HG03045 (cell line): Measurements from ENCODE around the gene GCN1.

Experiments
- ATAC-seq: cut with Tn5 transposase; IDR thresholded peaks from one replicate; pipeline ENCODE4 v1.9.1; 2021; ENCODE audit warnings: mild to moderate bottlenecking, moderate library complexity; ENCODE audit not compliant: unreplicated experiment

GCN1 gene

DNA sequence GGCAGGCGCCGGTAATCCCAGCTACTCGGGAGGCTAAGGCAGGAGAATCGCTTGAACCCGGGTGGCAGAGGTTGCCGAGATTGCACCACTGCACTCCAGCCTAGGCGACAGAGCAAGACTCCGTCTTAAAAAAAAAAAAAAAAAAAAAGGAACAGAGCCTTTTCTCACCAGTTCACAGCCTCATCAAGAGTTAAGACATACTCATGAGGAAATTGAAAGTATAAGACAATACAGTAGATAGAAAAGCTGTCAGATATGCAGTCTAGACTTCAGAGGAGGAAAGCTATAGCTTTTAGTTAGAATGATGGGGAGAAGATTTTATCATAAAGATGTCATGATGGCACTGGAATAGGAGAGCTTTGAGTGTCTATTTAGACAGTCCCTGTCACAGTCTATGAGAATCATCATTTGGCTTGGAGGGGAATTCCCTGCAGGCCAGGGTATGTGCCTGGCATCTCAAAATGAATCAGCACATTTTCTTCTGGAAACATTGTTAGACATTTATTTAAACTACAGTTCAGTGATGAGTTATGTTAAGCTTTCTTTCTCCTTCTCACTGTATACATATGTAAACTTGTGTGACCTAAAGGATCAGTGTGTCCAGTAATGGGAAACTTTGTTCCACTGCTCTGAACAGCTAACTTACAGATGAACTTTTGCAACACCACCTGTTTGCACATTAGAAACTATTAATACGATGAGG is 75.1 kb downstream of the GCN1 start:
- peak; percentile 17 for ATAC-seq

GRCh38 chr12:120118321-120119061 is 76.0 kb downstream of the GCN1 start:
- ATAC-seq = no peak

- ATAC-seq = no peak
These were observed 76.6 kb downstream of the GCN1 start for GRCh38 chr12:120117961-120118320.

GRCh38 chr12:120116792-120117651 is 77.5 kb downstream of the GCN1 start:
- ATAC-seq = peak; percentile 58

- no peak for ATAC-seq
These were observed 78.1 kb downstream of the GCN1 start, which contains the start of gene RAB35 for GRCh38 chr12:120116441-120116791. RAB35 (minus strand) TSS chr12:120116753; CDS start chr12:120116650, 103 bp downstream.

DNA sequence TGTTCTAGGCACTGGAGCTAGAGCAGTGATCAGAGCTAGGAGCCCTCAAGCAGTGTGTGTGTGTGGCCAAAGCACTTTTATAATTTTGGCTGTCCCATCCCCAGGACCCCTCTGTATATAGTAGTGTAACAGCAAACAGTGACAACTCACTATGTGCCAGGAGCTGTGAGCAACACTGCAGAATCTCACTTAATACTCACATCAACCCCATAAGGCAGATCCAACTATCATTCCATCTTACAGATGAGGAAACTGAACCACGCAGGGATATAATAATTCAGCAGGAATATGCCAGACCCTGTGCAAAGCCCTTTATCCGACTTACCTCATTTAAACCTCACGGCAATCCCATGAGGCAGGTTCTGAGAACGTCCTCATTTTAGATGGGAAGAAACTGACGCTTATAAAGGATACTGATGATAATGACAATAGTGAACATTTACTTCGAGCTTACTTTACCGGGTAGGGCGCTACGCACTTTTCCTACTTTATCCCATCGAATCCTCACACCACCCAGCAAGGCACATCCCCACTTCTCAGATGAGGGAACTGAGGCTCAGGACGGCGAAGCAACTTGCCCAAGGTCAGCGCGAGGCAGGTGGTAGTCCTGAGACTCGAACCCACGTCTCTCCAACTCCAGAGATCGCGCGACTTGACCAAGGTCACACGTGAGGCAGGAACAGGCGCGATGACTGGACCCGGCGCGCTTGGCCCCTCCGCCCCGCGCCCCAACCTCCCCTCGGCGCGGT is 78.6 kb downstream of the GCN1 start:
- peak; percentile 1 for ATAC-seq

DNA sequence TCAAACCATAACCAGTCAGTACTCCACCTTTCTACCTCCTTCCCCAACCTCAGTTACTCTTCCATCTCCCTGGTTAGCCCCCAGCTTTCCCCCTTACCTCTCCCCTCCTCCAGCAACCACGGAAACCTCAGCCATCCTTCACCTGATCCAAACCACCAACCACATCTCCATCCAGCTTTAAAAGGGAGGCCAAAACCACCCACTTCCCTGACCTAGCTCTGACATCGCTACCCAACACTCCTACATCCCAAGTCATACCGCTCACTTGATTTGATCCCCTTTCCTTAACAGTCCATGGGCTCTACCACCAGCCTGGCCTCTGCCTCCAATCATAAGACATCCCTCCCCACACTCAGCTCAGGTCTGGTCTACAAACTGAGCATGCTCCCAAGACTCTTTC is 79.4 kb downstream of the GCN1 start:
- no peak for ATAC-seq

GRCh38 chr12:120110550-120111501 is 83.7 kb downstream of the GCN1 start:
- ATAC-seq = peak; percentile 59

DNA sequence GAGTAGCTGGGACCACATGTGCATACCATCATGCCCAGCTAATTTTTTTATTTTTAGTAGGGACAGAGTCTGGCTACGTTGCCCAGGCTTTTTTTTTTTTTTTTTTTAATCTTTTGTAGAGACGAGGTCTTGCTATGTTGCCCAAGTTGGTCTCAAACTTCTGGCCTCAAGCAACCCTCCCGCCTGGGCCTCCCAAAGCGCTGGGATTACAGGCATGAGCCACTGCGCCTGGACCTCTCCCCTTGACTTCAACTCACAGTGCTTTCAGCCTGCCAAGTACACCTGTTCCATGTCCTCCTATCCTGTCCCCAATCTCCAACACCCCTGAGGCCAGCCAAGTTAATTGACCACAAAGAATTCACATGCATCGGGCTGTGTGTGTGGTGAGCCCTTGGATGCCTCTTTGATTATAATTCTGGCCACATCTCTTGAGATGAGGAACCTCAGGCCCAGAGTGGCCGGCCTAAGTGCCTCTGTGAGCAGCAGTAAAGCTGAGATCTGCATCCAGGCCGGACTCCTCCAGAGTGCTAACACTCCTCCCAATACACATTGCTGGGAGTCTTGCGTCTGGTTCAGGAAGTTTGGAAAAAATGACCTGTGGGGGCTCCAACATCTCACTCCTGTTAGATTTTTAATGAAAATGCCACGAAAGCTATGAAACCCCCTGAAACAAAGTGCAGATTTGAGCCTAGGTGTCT is 84.8 kb downstream of the GCN1 start:
- ATAC-seq = no peak

- ATAC-seq = no peak
These were observed 88.4 kb downstream of the GCN1 start for GRCh38 chr12:120106151-120106550.

GRCh38 chr12:120103371-120103770 is 91.1 kb downstream of the GCN1 start:
- no peak for ATAC-seq

GRCh38 chr12:120103044-120103338 is 91.5 kb downstream of the GCN1 start:
- ATAC-seq = no peak

DNA sequence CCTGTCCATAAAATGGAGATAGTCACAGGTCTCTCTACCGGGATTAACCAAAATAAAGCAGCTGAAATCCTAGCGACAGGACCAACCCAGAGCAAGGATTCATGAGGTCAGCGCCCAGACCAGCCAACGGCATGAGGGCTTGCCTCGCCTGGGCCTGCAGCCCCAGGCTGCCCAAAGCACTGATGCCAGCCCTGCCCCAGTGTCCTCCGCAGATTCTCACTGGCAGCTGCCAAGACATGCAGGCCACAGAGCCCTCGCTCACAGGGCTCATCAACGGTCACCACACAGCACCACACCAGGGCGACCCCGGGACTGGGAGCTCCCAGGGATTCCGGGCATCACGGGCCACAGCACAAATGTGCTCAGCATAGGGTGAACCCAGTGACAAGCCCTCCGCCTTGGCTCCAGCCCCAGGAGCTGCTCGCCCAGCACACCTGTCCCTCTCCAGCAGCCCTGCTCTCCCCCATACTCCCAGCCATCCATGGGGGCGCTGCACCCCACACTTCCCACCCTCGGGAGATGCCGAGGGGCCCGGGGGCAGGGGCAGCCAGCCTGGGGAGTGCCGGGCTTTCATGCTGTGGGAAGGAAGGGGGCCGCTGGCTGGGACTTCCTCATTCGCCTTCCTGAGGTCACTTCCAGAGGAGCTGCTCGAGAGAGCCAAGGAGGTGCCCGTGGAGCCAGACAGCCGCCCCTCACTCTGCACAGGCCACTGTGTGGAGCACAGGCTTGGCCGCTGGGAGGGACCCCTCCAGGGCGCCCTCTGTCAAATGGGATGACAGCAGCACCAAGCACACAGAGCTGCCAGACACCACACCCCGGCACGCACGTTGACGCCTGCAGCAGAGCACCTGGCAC is 92.1 kb downstream of the GCN1 start:
- ATAC-seq = no peak

DNA sequence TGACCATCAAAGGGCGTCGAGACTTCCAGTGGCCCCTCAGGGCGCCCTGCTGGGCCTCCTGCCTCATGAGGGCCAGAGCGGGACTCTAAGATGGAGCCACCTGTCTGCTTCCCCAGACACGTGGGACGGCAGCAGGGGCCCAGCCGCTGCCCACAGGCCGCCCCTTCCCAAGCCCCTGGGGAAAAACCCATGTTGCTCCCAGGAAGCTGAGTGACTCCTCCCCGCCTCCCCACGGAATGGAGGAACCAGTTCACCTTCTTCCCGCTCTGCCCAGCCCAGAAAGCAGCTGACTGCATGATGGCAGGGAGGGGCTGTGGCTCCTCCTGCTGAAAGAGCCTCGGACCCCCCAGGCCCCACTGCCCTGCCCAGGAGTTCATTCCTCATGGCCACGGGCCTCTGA is 92.9 kb downstream of the GCN1 start:
- ATAC-seq = no peak

DNA sequence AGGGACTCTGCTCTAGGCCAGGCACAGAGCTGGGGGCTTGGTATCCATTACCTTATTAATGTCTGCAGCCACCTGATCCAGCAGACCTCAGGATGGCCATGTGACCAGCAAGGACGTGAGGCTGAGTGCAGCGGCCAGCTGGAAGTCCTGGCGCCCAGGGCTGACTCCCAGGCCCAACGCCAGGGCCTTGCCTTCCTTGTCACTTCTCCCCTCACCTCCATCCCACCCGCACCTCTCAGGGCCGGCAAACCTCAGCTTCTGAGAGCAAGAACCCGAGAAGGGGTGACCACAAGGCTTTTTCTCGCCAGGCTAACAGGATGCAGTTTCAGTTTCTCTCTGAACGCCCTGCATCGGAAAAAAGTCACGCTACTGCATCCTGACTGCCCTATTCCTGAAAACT is 93.3 kb downstream of the GCN1 start:
- ATAC-seq = no peak

GRCh38 chr12:120100630-120101029 is 93.9 kb downstream of the GCN1 start:
- no peak for ATAC-seq

GRCh38 chr12:120099738-120100137 is 94.8 kb downstream of the GCN1 start:
- ATAC-seq = no peak

DNA sequence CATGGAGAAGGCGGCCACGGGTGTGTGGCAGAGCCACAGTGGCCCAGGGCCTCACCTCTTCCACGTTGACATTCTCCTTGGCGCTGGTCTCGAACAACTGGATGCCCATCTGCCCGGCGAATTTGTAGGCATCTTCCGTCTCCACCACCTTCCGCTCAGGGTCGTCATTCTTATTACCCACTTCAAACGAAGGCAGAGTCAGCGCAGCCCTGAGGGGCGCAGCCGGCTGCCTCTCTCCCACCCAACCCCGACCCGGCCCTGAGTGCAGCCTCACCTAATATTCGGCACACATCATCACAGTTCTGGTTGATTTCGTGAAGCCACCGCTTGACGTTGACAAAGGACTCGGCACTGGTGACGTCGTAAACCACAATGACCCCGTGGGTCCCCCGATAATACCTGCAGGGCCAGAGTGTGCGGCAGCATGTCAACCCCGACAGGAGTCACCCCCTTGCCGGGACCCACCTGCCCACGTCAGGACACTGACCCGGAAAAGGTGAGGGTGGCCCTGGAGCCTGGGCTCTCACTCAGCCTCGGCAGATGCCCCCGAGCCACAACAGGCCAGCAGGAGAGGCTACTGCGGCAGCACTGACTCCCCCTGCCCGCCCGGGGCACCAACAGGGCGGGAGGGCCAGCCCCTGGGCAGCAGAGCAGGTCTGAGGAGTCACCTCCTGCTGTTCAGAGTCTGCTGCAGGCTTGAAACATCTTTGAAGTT is 95.6 kb downstream of the GCN1 start:
- no peak for ATAC-seq
